CD4-positive, alpha-beta T cell treated with Interleukin-4 for 4 hours (primary cell): ENCODE measurements around the gene PNN.

Experiments used
- DNase-seq: peaks from one replicate; pipeline ENCODE4 v3.0.0-alpha.2; 2020

PNN gene

DNA sequence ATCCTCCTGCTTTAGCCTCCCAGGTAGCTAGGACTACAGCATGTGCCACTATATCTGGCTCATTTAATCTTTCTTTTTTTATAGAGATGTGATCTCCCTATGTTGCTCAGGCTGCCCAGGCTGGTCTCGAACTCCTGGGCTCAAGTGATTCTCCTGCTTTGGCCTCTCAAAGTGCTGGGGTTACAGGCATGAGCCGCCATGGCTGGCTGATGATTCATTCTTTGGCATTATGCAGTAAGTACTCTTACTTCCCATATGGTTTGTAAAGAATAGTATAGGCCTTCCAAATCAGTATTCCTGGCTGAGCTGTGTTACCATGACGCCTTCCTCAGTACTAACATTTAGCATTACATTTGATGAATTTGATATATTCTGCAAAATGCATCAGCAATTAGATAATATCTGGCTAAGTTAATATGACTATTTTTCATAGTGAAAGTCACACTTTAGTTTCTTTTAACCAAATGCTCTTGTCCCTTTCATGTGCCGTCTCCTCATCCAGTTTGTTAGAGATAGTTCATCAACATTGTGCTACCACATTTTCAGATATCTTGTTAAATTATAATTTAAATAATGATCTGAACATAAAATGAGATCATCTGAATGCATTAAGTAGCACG, 55.5 kb downstream of the PNN start:
- no peak for DNase-seq

DNA sequence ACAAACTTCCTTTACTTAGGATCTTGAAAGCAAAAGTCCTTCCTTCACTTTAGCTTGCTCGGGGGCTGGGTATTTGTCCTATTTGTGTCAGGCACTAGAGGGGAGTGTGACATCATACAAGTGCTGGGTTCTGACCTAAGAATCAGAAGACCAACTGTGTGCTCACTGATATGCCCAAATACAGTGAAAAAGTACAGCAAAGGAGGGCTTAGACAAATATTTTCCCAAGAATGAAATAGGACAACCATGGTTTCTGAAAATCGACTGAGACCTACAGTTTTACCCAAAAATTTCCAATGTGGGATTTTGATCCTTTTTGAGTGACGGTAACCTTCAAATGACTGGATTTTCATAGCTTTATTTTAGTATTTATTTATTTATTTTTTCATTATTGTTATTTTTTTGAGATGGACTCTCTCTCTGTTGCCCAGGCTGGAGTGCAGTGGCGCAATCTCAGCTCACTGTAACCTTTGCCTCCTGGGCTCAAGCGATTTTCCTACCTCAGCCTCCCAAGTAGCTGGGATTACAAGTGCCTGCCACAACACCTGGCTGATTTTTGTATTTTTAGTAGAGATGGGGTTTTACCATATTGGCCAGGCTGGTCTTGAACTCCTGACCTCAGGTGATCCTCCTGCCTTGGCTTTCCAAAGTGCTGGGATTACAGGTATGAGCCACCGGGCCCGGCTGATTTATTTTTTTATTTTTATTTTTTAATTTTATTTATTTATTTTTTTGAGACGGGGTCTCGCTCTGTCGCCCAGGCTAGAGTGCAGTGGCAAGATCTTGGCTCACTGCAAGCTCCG, 56.9 kb downstream of the PNN start:
- peak; percentile 66 for DNase-seq
